Fibroblast of lung (primary cell): ENCODE measurements around the gene GABBR2. TPM values are rescaled to one million over a fixed set of nuclear protein-coding genes. Genes with fewer than 3 reads are reported as not detected.
A peak's percentile ranks its signal among the peaks of the same experiment; 100 is the strongest.

ENCODE experiments used
- DNase-seq, 2 donors: peaks; one replicate each; pipeline versions ENCODE4 v3.0.0 to v3.0.0-alpha.2; 2010; ENCODE audit warnings: low read depth in 2 of 2
- H2AFZ ChIP-seq: 2 replicates; pipeline ENCODE4 v1.5.1; 2012; ENCODE audit warnings: low read length, control low read depth, inconsistent platforms
- H3K27ac ChIP-seq: 2 replicates; pipeline ENCODE4 v1.5.1; 2011; ENCODE audit warnings: low read length, control low read depth; ENCODE audit not compliant: insufficient read depth
- H3K27me3 ChIP-seq: 2 replicates; pipeline ENCODE4 v1.5.1; 2011; ENCODE audit warnings: mild to moderate bottlenecking, low read length; ENCODE audit not compliant: control insufficient read depth, insufficient read depth
- H3K36me3 ChIP-seq: 2 replicates; pipeline ENCODE4 v1.5.1; 2011; ENCODE audit warnings: low read length; ENCODE audit not compliant: control insufficient read depth, insufficient read depth
- H3K4me1 ChIP-seq: 2 replicates; pipeline ENCODE4 v1.5.1; 2011; ENCODE audit warnings: low read length; ENCODE audit not compliant: control insufficient read depth, insufficient read depth; ENCODE audit errors: extremely low read depth
- H3K4me2 ChIP-seq: 2 replicates; pipeline ENCODE4 v1.5.1; 2011; ENCODE audit warnings: low read length, control low read depth; ENCODE audit not compliant: insufficient read depth; ENCODE audit errors: extremely low read depth
- H3K4me3 ChIP-seq, 4 experiments: fragments of 200-600 bp in 1 of 4; sonication (generic) in 1 of 4; replicated peaks in 1 of 4; 2 replicates each; pipeline ENCODE4 v1.5.1; 2011 to 2016; ENCODE audit warnings: low read length in 4 of 4, low read depth in 3 of 4, mild to moderate bottlenecking in 3 of 4, control low read depth in 2 of 4, inconsistent platforms in 1 of 4, mixed read lengths in 1 of 4; ENCODE audit not compliant: insufficient read depth in 1 of 4; ENCODE audit errors: control extremely low read depth in 1 of 4
- H3K79me2 ChIP-seq: 2 replicates; pipeline ENCODE4 v1.5.1; 2012; ENCODE audit warnings: mild to moderate bottlenecking, low read length, inconsistent platforms; ENCODE audit not compliant: control insufficient read depth, insufficient read depth
- H3K9ac ChIP-seq: 2 replicates; pipeline ENCODE4 v1.5.1; 2011; ENCODE audit warnings: mild to moderate bottlenecking, low read length, control low read depth; ENCODE audit not compliant: insufficient read depth
- H3K9me3 ChIP-seq: 2 replicates; pipeline ENCODE4 v1.5.1; 2012; ENCODE audit warnings: low read depth, low read length; ENCODE audit not compliant: control insufficient read depth, insufficient read depth
- H4K20me1 ChIP-seq: 2 replicates; pipeline ENCODE4 v1.5.1; 2011; ENCODE audit warnings: low read length; ENCODE audit not compliant: control insufficient read depth, insufficient read depth; ENCODE audit errors: extremely low read depth
- EZH2 ChIP-seq: IDR thresholded peaks from 2 replicates; pipeline ENCODE4 v1.5.1; 2012; ENCODE audit warnings: low read length, control low read depth, mild to moderate bottlenecking; ENCODE audit errors: missing control alignments
- polyA plus RNA-seq, 2 donors: library from polyadenylated mRNA; depleted of rRNA in 1 of 2; stranded (reverse) in 1 of 2; unstranded in 1 of 2; fragments of >200 nt; gene quantifications; 2 replicates each; pipeline ENCODE4 v1.2.1, GENCODE V29; 2011 to 2012; ENCODE audit warnings: missing spikeins in 1 of 2
- total RNA-seq: library from RNA; depleted of rRNA; stranded (reverse); fragments of >200 nt; gene quantifications from 2 replicates; pipeline ENCODE4 v1.2.1, GENCODE V29; 2014
- TF ChIP-seq, protein P1 (sequence below), 2 donors: IDR thresholded peaks in 1 of 2; conservative IDR thresholded peaks in 1 of 2; 1 replicate in 1 of 2; 2 replicates in 1 of 2; pipeline ENCODE4 v1.5.1; 2011 to 2012; ENCODE audit warnings: low read length in 2 of 2, control low read depth in 1 of 2, inconsistent platforms in 1 of 2, low read depth in 1 of 2, mild to moderate bottlenecking in 1 of 2

The GABBR2 gene
- total and polyA plus RNA-seq, 2 donors (not counting 1 experiment from before 2014, with no cell fraction given): 0.32 to 0.33 TPM

GRCh38 chr9:98576354-98576753, 132.4 kb downstream of the GABBR2 start:
- H3K9me3 ChIP-seq: no peaks in the 10 kb centered on the region
- no peak overlapping the region for H2AFZ ChIP-seq
- no peaks in the 10 kb centered on the region for H3K79me2 ChIP-seq
- H3K27me3 ChIP-seq: peaks cover 2% of the 10 kb centered on the region
- H3K36me3 ChIP-seq: no peaks in the 10 kb centered on the region
- no peak overlapping the region for H3K4me3 ChIP-seq
- H3K4me1 ChIP-seq: no peaks in the 10 kb centered on the region
- H3K4me2 ChIP-seq: no peak overlapping the region
- no peak for TF ChIP-seq EZH2
- TF ChIP-seq, protein P1, sequence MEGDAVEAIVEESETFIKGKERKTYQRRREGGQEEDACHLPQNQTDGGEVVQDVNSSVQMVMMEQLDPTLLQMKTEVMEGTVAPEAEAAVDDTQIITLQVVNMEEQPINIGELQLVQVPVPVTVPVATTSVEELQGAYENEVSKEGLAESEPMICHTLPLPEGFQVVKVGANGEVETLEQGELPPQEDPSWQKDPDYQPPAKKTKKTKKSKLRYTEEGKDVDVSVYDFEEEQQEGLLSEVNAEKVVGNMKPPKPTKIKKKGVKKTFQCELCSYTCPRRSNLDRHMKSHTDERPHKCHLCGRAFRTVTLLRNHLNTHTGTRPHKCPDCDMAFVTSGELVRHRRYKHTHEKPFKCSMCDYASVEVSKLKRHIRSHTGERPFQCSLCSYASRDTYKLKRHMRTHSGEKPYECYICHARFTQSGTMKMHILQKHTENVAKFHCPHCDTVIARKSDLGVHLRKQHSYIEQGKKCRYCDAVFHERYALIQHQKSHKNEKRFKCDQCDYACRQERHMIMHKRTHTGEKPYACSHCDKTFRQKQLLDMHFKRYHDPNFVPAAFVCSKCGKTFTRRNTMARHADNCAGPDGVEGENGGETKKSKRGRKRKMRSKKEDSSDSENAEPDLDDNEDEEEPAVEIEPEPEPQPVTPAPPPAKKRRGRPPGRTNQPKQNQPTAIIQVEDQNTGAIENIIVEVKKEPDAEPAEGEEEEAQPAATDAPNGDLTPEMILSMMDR (conservative IDR thresholded peaks at IDR 0.05 in 1 of 2, IDR thresholded peaks at IDR 0.05 in 1 of 2; ENCODE audit: low read depth in 1 of 2, low read length in 2 of 2): no peak
- no peak overlapping the region for H3K27ac ChIP-seq
- no peaks in the 10 kb centered on the region for H4K20me1 ChIP-seq
- no peak overlapping the region for H3K9ac ChIP-seq
- no peak for DNase-seq

GRCh38 chr9:98575379-98576346, 133.1 kb downstream of the GABBR2 start:
- TF ChIP-seq, protein P1 (conservative IDR thresholded peaks at IDR 0.05 in 1 of 2, IDR thresholded peaks at IDR 0.05 in 1 of 2; ENCODE audit: low read depth in 1 of 2, low read length in 2 of 2): no peak
- TF ChIP-seq EZH2: no peak
- no peaks in the 10 kb centered on the region for H3K36me3 ChIP-seq
- no peak overlapping the region for H3K4me3 ChIP-seq
- DNase-seq: peak; percentile 65 to 96
- H3K9ac ChIP-seq: no peak overlapping the region
- H3K4me2 ChIP-seq: no peak overlapping the region
- no peak overlapping the region for H2AFZ ChIP-seq
- H3K79me2 ChIP-seq: no peaks in the 10 kb centered on the region
- no peaks in the 10 kb centered on the region for H3K4me1 ChIP-seq
- H3K9me3 ChIP-seq: no peaks in the 10 kb centered on the region
- peaks cover 2% of the 10 kb centered on the region for H3K27me3 ChIP-seq
- no peak overlapping the region for H3K27ac ChIP-seq
- H4K20me1 ChIP-seq: no peaks in the 10 kb centered on the region

DNA sequence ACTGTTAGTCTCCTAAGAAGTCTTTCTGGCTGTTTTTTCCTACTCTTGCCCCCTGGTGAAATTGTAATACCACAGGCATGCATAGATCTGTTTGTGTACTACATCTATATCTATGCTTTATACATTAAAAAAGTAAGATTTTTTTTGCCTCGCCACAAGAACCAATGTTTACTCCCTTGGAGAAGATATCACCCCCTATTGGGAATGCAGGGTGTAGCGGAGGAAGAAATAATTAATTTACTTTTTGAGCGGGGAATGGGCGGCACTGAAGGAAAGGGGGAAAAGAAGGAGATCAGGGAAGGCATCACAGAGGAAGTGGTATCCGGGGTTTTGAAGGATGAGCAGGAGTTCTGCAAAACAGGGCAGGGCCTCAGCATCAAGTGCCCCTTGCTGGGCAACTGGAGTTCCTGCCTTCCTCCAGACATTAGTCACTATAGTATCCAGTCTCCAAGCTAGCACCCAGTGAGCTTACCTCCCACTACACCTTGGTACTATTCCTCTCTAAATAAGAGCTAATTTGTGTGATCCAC, 134.9 kb downstream of the GABBR2 start:
- H4K20me1 ChIP-seq: no peaks in the 10 kb centered on the region
- H3K27ac ChIP-seq: no peak overlapping the region
- no peak overlapping the region for H3K4me3 ChIP-seq
- H2AFZ ChIP-seq: no peak overlapping the region
- no peak overlapping the region for H3K4me2 ChIP-seq
- DNase-seq: no peak
- H3K27me3 ChIP-seq: peaks cover 2% of the 10 kb centered on the region
- no peaks in the 10 kb centered on the region for H3K36me3 ChIP-seq
- H3K79me2 ChIP-seq: no peaks in the 10 kb centered on the region
- no peak overlapping the region for H3K9ac ChIP-seq
- H3K9me3 ChIP-seq: no peaks in the 10 kb centered on the region
- H3K4me1 ChIP-seq: no peaks in the 10 kb centered on the region
- TF ChIP-seq, protein P1 (conservative IDR thresholded peaks at IDR 0.05 in 1 of 2, IDR thresholded peaks at IDR 0.05 in 1 of 2; ENCODE audit: low read depth in 1 of 2, low read length in 2 of 2): no peak
- TF ChIP-seq EZH2: no peak
